Mucosa of descending colon (tissue), 3 donors: Measurements from ENCODE around the gene CSTF2. TPM values are rescaled to one million over a fixed set of nuclear protein-coding genes. Genes with fewer than 3 reads are reported as not detected.

Source experiments
- ATAC-seq: fragments of 200-7000 bp; cut with Tn5 transposase; one replicate; pipeline ENCODE4 v1.9.1; 2020; ENCODE audit warnings: mild to moderate bottlenecking, moderate library complexity
- DNase-seq, 3 donors: peaks; one replicate each; pipeline ENCODE4 v3.0.0-alpha.2; 2020
- H3K36me3 ChIP-seq: fragments of 200-600 bp; one replicate; pipeline ENCODE4 v1.8.0; 2021; ENCODE audit warnings: low read depth, mild to moderate bottlenecking
- H3K4me1 ChIP-seq: fragments of 200-600 bp; one replicate; pipeline ENCODE4 v1.8.0; 2021; ENCODE audit warnings: low read depth, mild to moderate bottlenecking
- H3K4me3 ChIP-seq: fragments of 200-600 bp; one replicate; pipeline ENCODE4 v1.8.0; 2021; ENCODE audit warnings: mild to moderate bottlenecking
- H3K9me3 ChIP-seq: fragments of 200-600 bp; one replicate; pipeline ENCODE4 v1.8.0; 2021; ENCODE audit warnings: mild to moderate bottlenecking
- CTCF ChIP-seq: fragments of 200-600 bp; IDR thresholded peaks from one replicate; pipeline ENCODE4 v1.8.0; 2022; ENCODE audit warnings: antibody characterized with exemption, mild to moderate bottlenecking
- intact Hi-C, 2 donors: fragments of 100-400 bp; cut with DNase I in 1 of 2; cut with micrococcal nuclease in 1 of 2; formaldehyde crosslinking; loops; one replicate each; pipeline versions ENCODE4 v1.11.0 to v1.11.1; 2022; cut with DNase I, micrococcal nuclease
- total RNA-seq, 3 donors: library from RNA; stranded (reverse); fragmentation: NEBNext Ultra II Directional in 2 of 3; extraction: Animal tissue kit (Norgen Biotek cat#: 25700) in 2 of 3; gene quantifications; one replicate each; pipeline versions ENCODE4 v1.2.1 to v1.2.4, GENCODE V29; 2021 to 2023
- donor health status: DM: no; HTN: no; CAD: no; lungs with moderate emphysema.
- donor health status: DM: no; HTN: no; CAD: no.
- donor health status: DM: no; HTN: yes; CAD: no.

Gene CSTF2
- total RNA-seq, 3 donors from 2014 or later = 16.7 to 24.0 (median 23.9) TPM

- TF ChIP-seq CTCF = no peak
- no peaks in the 10 kb centered on the region for H3K36me3 ChIP-seq
- ATAC-seq = no peak
- H3K4me3 ChIP-seq = no peak overlapping the region
- no peaks in the 10 kb centered on the region for H3K4me1 ChIP-seq
- no peak for DNase-seq
- H3K9me3 ChIP-seq = no peaks in the 10 kb centered on the region
- intact Hi-C loops = no loop called here
Observed at GRCh38 chrX:100830143-100830542, 10.0 kb downstream of the CSTF2 start.

- no peak for ATAC-seq
Observed at GRCh38 chrX:100830547-100830946, 10.4 kb downstream of the CSTF2 start.

GRCh38 chrX:100831219-100831946 lies 11.2 kb downstream of the CSTF2 start:
- no peaks in the 10 kb centered on the region for H3K9me3 ChIP-seq
- H3K4me1 ChIP-seq = no peaks in the 10 kb centered on the region
- H3K36me3 ChIP-seq = no peaks in the 10 kb centered on the region
- intact Hi-C loops = no loop called here
- H3K4me3 ChIP-seq = no peak overlapping the region
- DNase-seq (no peak), ATAC-seq (no peak)
- TF ChIP-seq CTCF = no peak

More at GRCh38 chrX:100830547-100830946, 10.4 kb downstream of the CSTF2 start:
- intact Hi-C loops = no loop called here
- no peak for TF ChIP-seq CTCF
- no peaks in the 10 kb centered on the region for H3K36me3 ChIP-seq
- H3K4me1 ChIP-seq = no peaks in the 10 kb centered on the region
- no peak overlapping the region for H3K4me3 ChIP-seq
- H3K9me3 ChIP-seq = no peaks in the 10 kb centered on the region
- no peak for DNase-seq

- Histone ChIP-seq H3K4me3 (no peak overlapping the region), H3K9me3 (no peaks in the 10 kb centered on the region), H3K36me3 (no peaks in the 10 kb centered on the region), H3K4me1 (no peaks in the 10 kb centered on the region)
- no peak for TF ChIP-seq CTCF
- no peak for ATAC-seq
- intact Hi-C loops = no loop called here
- DNase-seq = no peak
Observed at GRCh38 chrX:100850317-100850716, 30.1 kb downstream of the CSTF2 start.

GRCh38 chrX:100852810-100853209 lies 32.6 kb downstream of the CSTF2 start:
- no peak for TF ChIP-seq CTCF
- intact Hi-C loops = no loop called here

More at GRCh38 chrX:100852810-100853209, 32.6 kb downstream of the CSTF2 start:
- no peaks in the 10 kb centered on the region for H3K36me3 ChIP-seq
- ATAC-seq (no peak), DNase-seq (no peak)
- H3K4me3 ChIP-seq = no peak overlapping the region
- H3K9me3 ChIP-seq = no peaks in the 10 kb centered on the region
- no peaks in the 10 kb centered on the region for H3K4me1 ChIP-seq
